Activated CD4-positive, alpha-beta T cell treated with anti-CD3 and anti-CD28 coated beads, Interleukin-2, amount 50 U/mL, for 48 hours (primary cell): ENCODE results near the gene SUN3.

Source experiments
- DNase-seq, 2 experiments: peaks; one replicate each; pipeline ENCODE4 v3.0.0-alpha.2; 2020

The SUN3 gene

DNA sequence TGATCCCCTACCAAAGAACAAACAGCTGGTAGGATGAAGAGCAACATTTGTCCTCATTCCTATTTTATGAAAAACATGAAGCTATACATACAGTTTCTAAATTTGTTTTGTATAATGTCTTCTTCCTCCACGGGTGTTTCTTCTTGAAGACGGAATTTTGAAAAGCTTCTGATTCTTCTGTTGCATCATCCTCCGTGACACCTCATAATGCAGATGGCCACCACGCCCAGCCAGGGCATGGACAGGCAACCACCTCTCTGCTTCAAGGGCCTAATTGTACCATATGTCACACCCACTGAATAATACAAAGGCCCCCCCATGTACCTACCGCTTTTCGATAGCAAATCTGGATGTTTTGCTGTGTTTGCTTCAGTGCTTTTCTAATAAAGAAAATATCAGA lies at the start of gene SUN3:
TSS of gene SUN3 (minus strand) at position 170 of the 400 bp plus-strand sequence. CDS start at position 1, 169 bp downstream.
- DNase-seq, result no peak

GRCh38 chr7:48078470-48078869 lies 49.6 kb upstream of the SUN3 start:
- no peak for DNase-seq

DNA sequence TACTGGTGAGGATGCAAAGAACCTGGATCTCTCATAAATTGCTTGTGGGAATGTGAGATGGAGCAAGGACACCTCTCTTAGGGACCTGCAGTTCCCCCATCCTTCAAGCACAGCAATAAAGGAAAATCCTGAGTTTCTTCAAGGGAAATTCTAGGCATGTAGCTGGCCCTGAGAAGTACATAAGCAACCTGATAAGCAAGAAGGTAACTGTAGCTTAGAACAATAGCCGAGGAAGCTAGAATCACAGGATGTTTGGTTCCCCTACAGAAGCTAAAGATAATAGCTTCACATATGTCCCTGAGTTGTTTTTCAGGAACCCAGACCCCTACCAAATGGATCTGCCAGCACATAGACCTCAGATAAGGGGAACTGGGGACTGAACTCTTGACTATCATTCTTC lies 48.5 kb upstream of the SUN3 start:
- DNase-seq, result no peak

DNA sequence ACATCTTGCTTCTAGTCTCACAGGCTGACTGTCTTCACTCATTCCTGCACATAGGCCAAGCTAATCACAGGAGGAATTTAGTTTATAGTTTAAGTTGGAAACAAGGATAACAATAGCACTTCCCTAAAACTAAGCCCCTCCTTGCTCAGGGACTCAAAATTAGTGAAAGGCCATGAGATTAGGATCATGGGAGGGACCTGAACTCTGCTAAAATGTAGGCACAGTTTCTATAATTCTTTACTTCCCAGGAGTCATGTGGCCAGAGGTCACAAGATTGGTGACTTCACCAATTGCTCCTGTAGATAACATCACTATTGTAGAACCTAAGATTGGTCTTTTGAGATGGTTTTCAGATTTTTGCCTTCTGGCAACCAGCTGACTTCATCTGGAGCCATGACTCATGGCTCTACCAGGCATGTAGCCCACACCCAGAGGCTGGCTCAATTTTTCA lies 45.3 kb upstream of the SUN3 start:
- no peak for DNase-seq

GRCh38 chr7:48067475-48067874 lies 38.6 kb upstream of the SUN3 start:
- DNase-seq, result no peak

GRCh38 chr7:48063985-48064384 lies 35.1 kb upstream of the SUN3 start:
- no peak for DNase-seq

GRCh38 chr7:48059706-48060105 lies 30.8 kb upstream of the SUN3 start:
- DNase-seq, result no peak

DNA sequence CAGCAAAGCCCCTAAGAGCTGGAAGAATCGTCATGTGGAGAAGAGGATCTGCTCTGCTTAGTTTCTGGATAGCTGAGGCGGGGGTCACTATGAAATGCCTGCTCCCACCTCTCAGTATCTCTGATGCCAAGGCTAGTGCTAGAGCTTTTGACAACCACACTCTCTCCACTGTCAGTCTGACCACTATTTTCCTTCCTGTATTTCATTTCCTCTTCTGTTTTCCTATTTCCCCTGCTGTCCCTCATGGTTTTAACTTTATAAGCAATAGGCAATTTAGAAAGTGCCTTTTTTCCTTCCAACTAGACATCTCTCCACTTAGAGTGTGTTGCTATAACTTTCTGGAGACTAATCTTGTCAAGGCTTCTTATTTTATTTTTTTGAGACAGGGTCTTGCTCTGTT lies 30.1 kb upstream of the SUN3 start:
- no peak for DNase-seq

GRCh38 chr7:48053736-48054135 lies 24.8 kb upstream of the SUN3 start:
- DNase-seq, result no peak

- DNase-seq, result peak in 1 of 2 experiments; percentile 29
These were observed 23.8 kb upstream of the SUN3 start for GRCh38 chr7:48052748-48053147.

GRCh38 chr7:48049850-48050249 lies 20.9 kb upstream of the SUN3 start:
- DNase-seq, result no peak

- DNase-seq, result no peak
These were observed 19.2 kb upstream of the SUN3 start for GRCh38 chr7:48048113-48048512.

DNA sequence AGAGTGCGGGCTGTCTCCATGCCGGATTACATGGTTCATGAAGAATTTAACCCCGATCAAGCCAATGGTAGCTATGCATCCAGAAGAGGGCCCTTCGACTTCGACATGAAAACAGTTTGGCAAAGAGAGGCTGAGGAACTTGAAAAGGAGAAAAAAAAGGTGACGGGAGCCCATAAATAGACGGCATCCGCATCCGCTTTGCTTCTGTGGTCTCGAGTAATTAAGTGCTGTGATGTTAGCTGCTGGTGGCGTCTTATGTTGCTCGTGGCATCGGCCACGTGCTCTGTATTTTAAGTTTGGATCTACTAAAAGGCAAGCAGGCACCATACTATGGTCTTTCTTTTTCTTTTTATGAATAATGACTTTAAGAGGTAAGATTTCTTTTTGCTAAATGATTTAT lies 17.6 kb upstream of the SUN3 start:
- DNase-seq, result no peak

DNA sequence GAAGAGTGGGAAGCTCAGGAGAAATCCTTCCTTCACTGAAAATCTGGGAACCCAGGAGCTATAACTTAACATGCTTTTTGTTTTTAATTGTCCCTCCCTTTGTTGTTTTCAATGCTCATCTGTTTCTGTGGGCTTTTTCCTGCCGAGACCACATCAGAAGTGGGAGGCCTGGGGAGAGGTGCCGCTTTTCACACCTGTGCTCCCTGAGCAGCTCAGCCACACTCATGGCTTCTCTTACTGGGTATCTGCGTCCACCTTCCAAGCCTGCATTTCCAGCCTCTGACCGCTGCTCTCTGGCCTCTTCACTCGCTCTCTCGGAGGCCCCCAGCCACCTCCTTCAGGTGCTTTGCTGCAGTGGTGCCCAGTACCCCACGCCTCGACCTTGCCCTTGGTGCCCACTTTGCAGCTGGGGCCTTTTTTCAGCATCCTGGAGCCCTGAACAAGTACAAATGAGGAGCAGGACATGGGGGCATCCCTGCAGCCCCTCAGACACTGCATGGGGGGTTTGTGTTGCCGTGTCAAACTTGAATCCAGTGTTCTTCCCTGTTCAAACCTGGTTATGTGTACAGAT lies 16.4 kb upstream of the SUN3 start:
- no peak for DNase-seq

GRCh38 chr7:48042636-48043035 lies 13.7 kb upstream of the SUN3 start:
- no peak for DNase-seq

GRCh38 chr7:48042216-48042615 lies 13.3 kb upstream of the SUN3 start:
- DNase-seq, result no peak

DNA sequence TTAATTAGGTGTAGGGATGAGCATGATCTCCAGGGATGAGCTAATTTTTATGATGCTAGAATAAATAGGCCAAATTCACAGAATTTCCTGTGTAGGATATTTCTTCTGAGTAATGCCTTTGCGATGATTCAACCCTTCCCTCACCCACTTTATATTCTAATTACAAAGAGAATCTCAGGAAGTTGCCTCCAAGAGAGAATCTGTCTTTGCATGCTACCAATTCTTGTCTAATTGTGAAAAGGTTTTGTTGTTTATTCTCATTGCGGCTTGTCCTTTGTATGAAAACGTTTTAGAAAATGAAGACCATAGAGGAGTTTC lies 12.7 kb upstream of the SUN3 start:
- DNase-seq, result no peak

DNA sequence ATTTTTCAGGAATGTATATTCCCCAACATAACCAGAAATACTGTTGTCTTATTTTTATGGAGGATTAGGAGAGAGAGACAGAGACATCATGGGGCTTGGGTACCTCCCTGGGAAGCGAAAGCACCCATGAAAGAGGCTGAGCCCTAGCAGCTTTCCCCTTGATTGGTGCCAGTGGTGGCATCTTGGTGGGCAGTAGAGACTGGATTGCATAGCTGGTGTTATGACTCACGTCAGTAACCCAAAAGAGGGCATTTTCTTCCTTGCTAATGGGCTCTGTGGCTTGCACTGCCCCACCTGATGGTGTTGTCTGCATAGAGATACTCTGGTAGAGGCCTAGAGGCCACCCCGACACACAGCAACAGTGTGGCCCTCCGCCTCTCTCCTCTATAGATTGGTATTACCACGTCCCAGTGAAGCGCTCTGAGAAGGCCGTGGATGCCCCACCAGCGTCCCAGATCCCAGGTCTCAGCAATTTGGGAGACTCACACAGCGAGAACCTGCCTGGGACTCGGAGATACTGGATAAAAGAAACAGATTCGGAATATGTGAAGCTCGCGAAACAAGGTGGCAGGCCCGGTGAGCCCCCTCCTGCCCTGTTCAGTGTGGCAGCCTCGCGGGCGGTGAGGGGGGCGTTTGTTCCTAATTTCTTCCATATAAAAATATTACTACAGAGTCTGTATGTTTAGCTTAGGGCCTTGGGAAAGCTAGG lies 12.2 kb upstream of the SUN3 start:
- no peak for DNase-seq

GRCh38 chr7:48038815-48039506 lies 10.1 kb upstream of the SUN3 start:
- no peak for DNase-seq

DNA sequence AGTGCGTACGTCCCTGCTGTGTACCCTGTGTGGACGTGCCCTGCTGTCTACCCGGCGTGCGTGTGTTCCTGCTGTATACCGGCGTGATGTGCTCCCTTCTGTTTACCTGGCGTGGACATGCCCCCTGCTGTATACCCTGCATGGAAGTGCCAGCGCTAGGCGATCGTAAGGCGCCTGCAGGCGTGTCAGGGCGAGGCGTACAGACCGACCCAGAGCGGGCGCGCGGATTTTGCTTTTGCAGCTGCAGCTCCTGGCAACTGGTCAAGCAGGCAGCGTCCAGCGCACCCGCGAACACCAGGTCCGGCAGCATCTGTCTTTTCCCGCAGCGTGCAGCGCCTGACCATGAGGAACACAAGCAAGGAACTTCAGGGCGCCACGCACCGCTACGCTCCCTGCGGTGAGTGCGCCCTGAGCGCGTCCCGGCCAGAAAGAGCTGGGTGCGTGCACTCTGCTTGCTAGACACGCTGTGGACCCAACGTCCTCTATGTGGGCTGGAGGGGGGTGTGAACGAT lies 7.1 kb upstream of the SUN3 start:
- DNase-seq, result no peak

DNA sequence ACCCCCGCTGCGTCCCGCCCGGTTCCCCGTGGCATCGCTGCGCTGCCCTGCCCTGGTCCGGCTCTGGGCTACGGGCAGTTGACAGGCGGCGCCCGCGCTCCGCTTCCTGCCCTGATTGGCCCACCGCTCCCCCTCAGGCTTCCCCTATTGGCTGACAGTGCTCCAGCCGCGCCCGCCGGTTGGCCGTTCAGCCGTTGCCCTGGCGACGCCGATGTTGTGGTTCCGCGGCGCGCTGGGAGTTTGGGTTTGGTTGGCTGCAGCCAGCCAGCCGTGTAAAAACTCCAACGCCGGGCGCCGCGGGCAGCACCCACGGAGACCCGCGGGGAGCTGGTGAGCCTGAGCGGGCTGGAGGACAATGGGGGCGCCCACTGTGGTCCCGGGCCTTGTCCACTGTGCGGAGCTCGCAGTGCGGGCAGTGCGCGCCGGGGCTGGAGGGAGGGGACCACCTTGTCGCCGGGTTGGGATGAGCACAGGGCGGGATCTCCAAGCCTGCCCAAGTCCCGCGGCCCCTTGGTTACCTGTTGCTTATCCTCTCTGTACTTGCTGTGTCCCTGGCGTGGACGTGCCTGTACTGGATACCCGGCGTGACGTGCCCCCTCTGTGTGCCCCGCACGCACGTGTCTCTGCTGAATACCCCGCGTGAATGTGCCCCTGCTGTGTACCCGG lies 6.5 kb upstream of the SUN3 start, which contains the start of gene C7orf57:
TSS of gene C7orf57 (plus strand) at position 243 of the 666 bp plus-strand sequence. CDS start 766 bp downstream, outside the sequence.
- peak; percentile 89 to 91 for DNase-seq

DNA sequence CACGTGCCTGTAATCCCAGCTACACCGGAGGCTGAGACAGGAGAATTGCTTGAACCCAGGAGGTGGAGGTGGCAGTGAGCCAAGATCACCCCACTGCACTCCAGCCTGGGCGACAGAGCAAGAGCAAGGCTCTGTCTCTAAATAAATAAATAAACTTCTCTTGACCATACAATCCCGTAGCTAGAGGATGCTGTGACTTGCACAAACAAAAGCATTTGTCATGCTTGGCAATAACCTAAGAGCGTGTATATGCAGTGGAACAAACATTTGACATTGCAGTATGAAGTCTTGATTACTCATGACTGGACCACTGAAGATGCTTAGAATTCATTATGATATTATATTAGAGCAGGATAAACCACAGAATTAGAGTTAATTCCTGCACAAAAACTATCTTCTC lies 5.0 kb upstream of the SUN3 start:
- no peak for DNase-seq

- DNase-seq, result no peak
These were observed 2.2 kb upstream of the SUN3 start for GRCh38 chr7:48031111-48031510.

- no peak for DNase-seq
These were observed 3.3 kb downstream of the SUN3 start for GRCh38 chr7:48025624-48026023.
